Transverse colon (tissue), 3 donors: ENCODE measurements around the gene CDH18.

Experiments
- CTCF ChIP-seq, 5 experiments: fragments of 200-600 bp in 3 of 5; fragments of 450-650 bp in 2 of 5; sonication (generic) in 3 of 5; IDR thresholded peaks; 1 replicate in 2 of 5; 2 replicates in 3 of 5; pipeline ENCODE4 v1.5.1; 2016 to 2017; ENCODE audit warnings: antibody characterized with exemption in 5 of 5, inconsistent platforms in 3 of 5, mild to moderate bottlenecking in 2 of 5, moderate library complexity in 1 of 5
- EP300 ChIP-seq: sonication (generic); formaldehyde crosslinking; IDR thresholded peaks from one replicate; pipeline ENCODE4 v1.6.1; 2017; ENCODE audit warnings: antibody characterized with exemption, low read depth
- POLR2A ChIP-seq: fragments of 450-650 bp; IDR thresholded peaks from one replicate; pipeline ENCODE4 v1.6.1; 2016; ENCODE audit warnings: antibody characterized with exemption, mild to moderate bottlenecking, moderate library complexity

GRCh38 chr5:19462019-19462418 lies 526.0 kb downstream of the CDH18 start:
- TF ChIP-seq POLR2A (no peak), CTCF (IDR thresholded peaks at IDR 0.05) (no peak), EP300 (no peak)
